C4-2B (cell line): Measurements from ENCODE around the gene PPP1CC.

Experiments used
- CTCF ChIP-seq: fragments of 450-650 bp; conservative IDR thresholded peaks from 2 replicates; pipeline ENCODE4 v1.5.1; 2017; ENCODE audit warnings: mild to moderate bottlenecking
- ZFX ChIP-seq: fragments of 450-650 bp; IDR thresholded peaks from 2 replicates; pipeline ENCODE4 v1.6.1; 2017

DNA sequence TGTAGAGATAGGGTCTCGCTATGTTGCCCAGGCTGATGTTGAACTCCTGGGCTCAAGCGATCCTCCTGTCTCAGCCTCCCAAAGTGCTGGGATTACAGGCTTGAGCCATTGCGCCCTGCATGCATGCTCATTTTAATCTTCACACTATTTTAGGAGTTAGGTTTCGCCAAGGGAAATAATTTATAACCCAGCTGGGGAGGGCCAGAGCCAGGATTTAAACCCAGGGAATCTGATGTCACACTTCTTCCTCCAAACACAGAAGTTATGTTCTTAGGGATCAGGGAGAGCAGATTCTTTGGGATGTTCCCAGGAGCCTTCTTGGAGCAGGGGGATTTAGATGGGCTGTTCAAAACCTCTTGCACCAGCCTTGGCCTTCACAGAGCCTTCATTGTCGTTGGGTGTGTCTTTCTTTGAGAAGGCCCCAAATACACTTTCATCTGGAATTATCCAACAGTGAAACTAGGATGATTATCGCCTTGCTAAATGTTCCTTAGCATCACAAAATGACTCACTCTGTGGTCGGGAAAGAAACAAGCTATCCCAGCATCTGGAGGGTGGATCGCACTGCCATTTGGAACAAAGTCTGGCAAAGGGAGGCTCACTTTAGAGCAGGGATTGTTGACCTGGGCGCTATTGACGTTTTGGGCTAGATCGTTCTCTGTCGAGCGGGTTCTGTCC, 8.2 kb upstream of the PPP1CC start:
- TF ChIP-seq CTCF (no peak), ZFX (no peak)
